GM18520 (cell line): ENCODE data around the gene KIRREL3.

Experiments used
- ATAC-seq: cut with Tn5 transposase; IDR thresholded peaks from one replicate; pipeline ENCODE4 v1.9.1; 2021; ENCODE audit not compliant: unreplicated experiment

Gene KIRREL3

GRCh38 chr11:126588630-126589491 lies 411.7 kb downstream of the KIRREL3 start:
- ATAC-seq, result no peak

- no peak for ATAC-seq
These were observed 413.0 kb downstream of the KIRREL3 start for GRCh38 chr11:126587541-126587940.

- ATAC-seq, result no peak
These were observed 414.6 kb downstream of the KIRREL3 start for GRCh38 chr11:126585774-126586491.

GRCh38 chr11:126585388-126585773 lies 415.2 kb downstream of the KIRREL3 start:
- no peak for ATAC-seq

- ATAC-seq, result no peak
These were observed 416.8 kb downstream of the KIRREL3 start for GRCh38 chr11:126583594-126584427.

- ATAC-seq, result no peak
These were observed 417.5 kb downstream of the KIRREL3 start for GRCh38 chr11:126583101-126583500.

GRCh38 chr11:126581871-126582648 lies 418.5 kb downstream of the KIRREL3 start:
- ATAC-seq, result no peak

GRCh38 chr11:126578426-126578825 lies 422.1 kb downstream of the KIRREL3 start:
- ATAC-seq, result no peak

GRCh38 chr11:126578021-126578420 lies 422.5 kb downstream of the KIRREL3 start:
- ATAC-seq, result no peak

- ATAC-seq, result no peak
These were observed 424.7 kb downstream of the KIRREL3 start for GRCh38 chr11:126575849-126576248.

GRCh38 chr11:126573325-126573978 lies 427.1 kb downstream of the KIRREL3 start:
- no peak for ATAC-seq

- no peak for ATAC-seq
These were observed 430.1 kb downstream of the KIRREL3 start for GRCh38 chr11:126570489-126570888.

- no peak for ATAC-seq
These were observed 433.2 kb downstream of the KIRREL3 start for GRCh38 chr11:126567419-126567818.

- no peak for ATAC-seq
These were observed 436.0 kb downstream of the KIRREL3 start for GRCh38 chr11:126564566-126564965.

- no peak for ATAC-seq
These were observed 439.2 kb downstream of the KIRREL3 start for GRCh38 chr11:126561327-126561893.

GRCh38 chr11:126560221-126560620 lies 440.3 kb downstream of the KIRREL3 start:
- ATAC-seq, result no peak

GRCh38 chr11:126548581-126549550 lies 451.7 kb downstream of the KIRREL3 start:
- ATAC-seq, result no peak

GRCh38 chr11:126547691-126548090 lies 452.9 kb downstream of the KIRREL3 start:
- no peak for ATAC-seq

- no peak for ATAC-seq
These were observed 453.4 kb downstream of the KIRREL3 start for GRCh38 chr11:126547161-126547560.
